Loucy (cell line): ENCODE results near the gene SIRPG.

Experiments
- CTCF ChIP-seq: fragments of 200-600 bp; sonication (generic); conservative IDR thresholded peaks from 2 replicates; pipeline ENCODE4 v1.5.1; 2014; ENCODE audit warnings: mild to moderate bottlenecking, antibody characterized with exemption, low read length
- EZH2phosphoT487 ChIP-seq: fragments of 200-600 bp; IDR thresholded peaks from 2 replicates; pipeline ENCODE4 v1.6.1; 2018; ENCODE audit warnings: antibody characterized with exemption, mild to moderate bottlenecking, moderate library complexity, borderline replicate concordance

- TF ChIP-seq CTCF (no peak), EZH2phosphoT487 (no peak)
Observed at GRCh38 chr20:1632178-1632577, 25.4 kb downstream of the SIRPG start.
